Sigmoid colon (tissue), 4 donors: ENCODE results near the gene SHBG.

Experiments used
- POLR2AphosphoS5 ChIP-seq, 4 donors: sonication (generic); formaldehyde crosslinking; IDR thresholded peaks; one replicate each; pipeline ENCODE4 v1.6.1; 2017; ENCODE audit warnings: antibody characterized with exemption in 4 of 4
- TF ChIP-seq, protein P1 (sequence below), 4 experiments: fragments of 450-650 bp in 3 of 4; fragments of 200-600 bp in 1 of 4; IDR thresholded peaks; one replicate each; pipeline ENCODE4 v1.5.1; 2016 to 2019; ENCODE audit warnings: antibody characterized with exemption in 4 of 4, mild to moderate bottlenecking in 3 of 4, moderate library complexity in 2 of 4

DNA sequence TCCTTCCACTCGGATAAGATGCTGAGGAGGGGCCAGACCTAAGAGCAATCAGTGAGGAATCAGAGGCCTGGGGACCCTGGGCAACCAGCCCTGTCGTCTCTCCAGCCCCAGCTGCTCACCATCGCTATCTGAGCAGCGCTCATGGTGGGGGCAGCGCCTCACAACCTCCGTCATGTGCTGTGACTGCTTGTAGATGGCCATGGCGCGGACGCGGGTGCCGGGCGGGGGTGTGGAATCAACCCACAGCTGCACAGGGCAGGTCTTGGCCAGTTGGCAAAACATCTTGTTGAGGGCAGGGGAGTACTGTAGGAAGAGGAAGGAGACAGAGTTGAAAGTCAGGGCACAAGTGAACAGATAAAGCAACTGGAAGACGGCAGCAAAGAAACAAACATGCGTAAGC lies 45.0 kb downstream of the SHBG start:
- TF ChIP-seq, protein P1, sequence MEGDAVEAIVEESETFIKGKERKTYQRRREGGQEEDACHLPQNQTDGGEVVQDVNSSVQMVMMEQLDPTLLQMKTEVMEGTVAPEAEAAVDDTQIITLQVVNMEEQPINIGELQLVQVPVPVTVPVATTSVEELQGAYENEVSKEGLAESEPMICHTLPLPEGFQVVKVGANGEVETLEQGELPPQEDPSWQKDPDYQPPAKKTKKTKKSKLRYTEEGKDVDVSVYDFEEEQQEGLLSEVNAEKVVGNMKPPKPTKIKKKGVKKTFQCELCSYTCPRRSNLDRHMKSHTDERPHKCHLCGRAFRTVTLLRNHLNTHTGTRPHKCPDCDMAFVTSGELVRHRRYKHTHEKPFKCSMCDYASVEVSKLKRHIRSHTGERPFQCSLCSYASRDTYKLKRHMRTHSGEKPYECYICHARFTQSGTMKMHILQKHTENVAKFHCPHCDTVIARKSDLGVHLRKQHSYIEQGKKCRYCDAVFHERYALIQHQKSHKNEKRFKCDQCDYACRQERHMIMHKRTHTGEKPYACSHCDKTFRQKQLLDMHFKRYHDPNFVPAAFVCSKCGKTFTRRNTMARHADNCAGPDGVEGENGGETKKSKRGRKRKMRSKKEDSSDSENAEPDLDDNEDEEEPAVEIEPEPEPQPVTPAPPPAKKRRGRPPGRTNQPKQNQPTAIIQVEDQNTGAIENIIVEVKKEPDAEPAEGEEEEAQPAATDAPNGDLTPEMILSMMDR (IDR thresholded peaks at IDR 0.05) = no peak
- no peak for TF ChIP-seq POLR2AphosphoS5 (IDR thresholded peaks at IDR 0.05)
